Neutrophil (primary cell): ENCODE results near the gene PIGS.

Source experiments
- H3K27ac ChIP-seq: fragments of 200-600 bp; sonication (generic); 2 replicates; pipeline ENCODE4 v1.5.1; 2016; ENCODE audit warnings: mild to moderate bottlenecking, moderate library complexity
- H3K27me3 ChIP-seq: fragments of 200-600 bp; sonication (generic); 2 replicates; pipeline ENCODE4 v1.6.0; 2016; ENCODE audit warnings: mild to moderate bottlenecking
- H3K36me3 ChIP-seq: fragments of 200-600 bp; sonication (generic); 2 replicates; pipeline ENCODE4 v1.5.1; 2017
- H3K4me1 ChIP-seq, 2 experiments: fragments of 200-600 bp in 1 of 2; sonication (generic) in 1 of 2; 1 replicate in 1 of 2; 2 replicates in 1 of 2; pipeline versions ENCODE4 v1.5.1 to v1.6.1; 2013 to 2016; ENCODE audit warnings: low read depth in 1 of 2, low read length in 1 of 2, mild to moderate bottlenecking in 1 of 2, moderate library complexity in 1 of 2; ENCODE audit not compliant: control insufficient read depth in 1 of 2, insufficient read depth in 1 of 2
- H3K4me3 ChIP-seq, 2 experiments: fragments of 200-600 bp in 1 of 2; sonication (generic) in 1 of 2; 1 replicate in 1 of 2; 2 replicates in 1 of 2; pipeline ENCODE4 v1.5.1; 2013 to 2016; ENCODE audit warnings: low read depth in 1 of 2, low read length in 1 of 2, mild to moderate bottlenecking in 1 of 2, moderate library complexity in 1 of 2
- H3K9me3 ChIP-seq: fragments of 200-600 bp; sonication (generic); 2 replicates; pipeline ENCODE4 v1.5.1; 2016
- TF ChIP-seq, protein P1 (sequence below): fragments of 200-600 bp; sonication (generic); IDR thresholded peaks from 2 replicates; pipeline ENCODE4 v1.5.1; 2016; ENCODE audit warnings: antibody characterized with exemption

PIGS gene

DNA sequence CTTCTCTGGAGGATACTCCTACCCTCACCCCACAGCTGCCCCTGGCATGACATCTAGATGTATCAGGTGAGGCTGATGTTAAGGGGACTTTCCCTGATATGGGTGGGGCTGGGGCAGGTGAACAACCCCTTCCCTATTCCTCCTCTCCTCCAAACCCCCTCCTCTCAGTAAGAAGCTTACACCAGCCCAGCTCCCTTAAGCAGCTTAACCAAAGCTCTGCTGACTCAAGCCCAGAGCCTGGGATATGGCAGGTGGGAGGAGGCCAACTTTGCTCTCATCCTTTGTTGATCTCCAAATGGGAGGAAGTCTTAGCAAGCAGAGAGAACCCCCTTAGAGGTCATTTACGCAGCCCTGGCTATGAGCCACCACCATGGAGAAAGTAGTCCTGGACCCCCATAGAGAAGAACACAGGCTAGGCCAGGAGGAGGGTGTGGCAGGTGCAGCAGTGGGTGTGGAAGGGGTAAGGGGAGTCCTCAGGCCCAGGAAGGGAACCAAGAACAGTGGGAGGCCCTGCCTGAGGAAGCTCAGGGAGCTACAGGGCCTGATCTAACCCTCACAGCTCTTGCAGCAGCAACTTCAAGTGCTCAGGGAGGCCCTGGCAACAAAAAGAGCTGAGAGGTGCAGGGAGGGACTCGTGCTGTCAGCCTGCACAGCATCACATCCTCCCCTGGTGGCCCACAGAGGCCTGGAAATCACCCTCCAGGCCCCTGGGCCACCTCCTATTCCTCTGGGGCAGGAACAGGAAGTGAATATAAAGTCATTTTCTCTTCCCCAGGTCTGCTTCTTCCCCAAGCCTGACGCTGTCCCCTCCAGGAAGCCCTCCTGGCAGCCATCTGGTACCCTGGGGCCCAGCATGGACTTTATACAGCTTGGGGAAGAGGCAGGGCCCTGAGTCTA lies 21.8 kb downstream of the PIGS start:
- Histone ChIP-seq H3K4me1 (peaks cover 59 to 66% of the 10 kb centered on the region in 2 experiments), H3K9me3 (no peaks in the 10 kb centered on the region), H3K36me3 (peaks cover 34% of the 10 kb centered on the region), H3K27ac (peak overlapping the region; percentile 95), H3K4me3 (peak overlapping the region; percentile 44 to 74), H3K27me3 (no peaks in the 10 kb centered on the region)
- TF ChIP-seq, protein P1, sequence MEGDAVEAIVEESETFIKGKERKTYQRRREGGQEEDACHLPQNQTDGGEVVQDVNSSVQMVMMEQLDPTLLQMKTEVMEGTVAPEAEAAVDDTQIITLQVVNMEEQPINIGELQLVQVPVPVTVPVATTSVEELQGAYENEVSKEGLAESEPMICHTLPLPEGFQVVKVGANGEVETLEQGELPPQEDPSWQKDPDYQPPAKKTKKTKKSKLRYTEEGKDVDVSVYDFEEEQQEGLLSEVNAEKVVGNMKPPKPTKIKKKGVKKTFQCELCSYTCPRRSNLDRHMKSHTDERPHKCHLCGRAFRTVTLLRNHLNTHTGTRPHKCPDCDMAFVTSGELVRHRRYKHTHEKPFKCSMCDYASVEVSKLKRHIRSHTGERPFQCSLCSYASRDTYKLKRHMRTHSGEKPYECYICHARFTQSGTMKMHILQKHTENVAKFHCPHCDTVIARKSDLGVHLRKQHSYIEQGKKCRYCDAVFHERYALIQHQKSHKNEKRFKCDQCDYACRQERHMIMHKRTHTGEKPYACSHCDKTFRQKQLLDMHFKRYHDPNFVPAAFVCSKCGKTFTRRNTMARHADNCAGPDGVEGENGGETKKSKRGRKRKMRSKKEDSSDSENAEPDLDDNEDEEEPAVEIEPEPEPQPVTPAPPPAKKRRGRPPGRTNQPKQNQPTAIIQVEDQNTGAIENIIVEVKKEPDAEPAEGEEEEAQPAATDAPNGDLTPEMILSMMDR: no peak

GRCh38 chr17:28548417-28549130 lies 22.8 kb downstream of the PIGS start:
- Histone ChIP-seq H3K36me3 (peaks cover 25% of the 10 kb centered on the region), H3K9me3 (no peaks in the 10 kb centered on the region), H3K27ac (peak overlapping the region; percentile 95), H3K4me1 (peaks cover 59 to 66% of the 10 kb centered on the region in 2 experiments), H3K27me3 (no peaks in the 10 kb centered on the region), H3K4me3 (peak overlapping the region; percentile 65 to 74)
- TF ChIP-seq, protein P1: no peak

DNA sequence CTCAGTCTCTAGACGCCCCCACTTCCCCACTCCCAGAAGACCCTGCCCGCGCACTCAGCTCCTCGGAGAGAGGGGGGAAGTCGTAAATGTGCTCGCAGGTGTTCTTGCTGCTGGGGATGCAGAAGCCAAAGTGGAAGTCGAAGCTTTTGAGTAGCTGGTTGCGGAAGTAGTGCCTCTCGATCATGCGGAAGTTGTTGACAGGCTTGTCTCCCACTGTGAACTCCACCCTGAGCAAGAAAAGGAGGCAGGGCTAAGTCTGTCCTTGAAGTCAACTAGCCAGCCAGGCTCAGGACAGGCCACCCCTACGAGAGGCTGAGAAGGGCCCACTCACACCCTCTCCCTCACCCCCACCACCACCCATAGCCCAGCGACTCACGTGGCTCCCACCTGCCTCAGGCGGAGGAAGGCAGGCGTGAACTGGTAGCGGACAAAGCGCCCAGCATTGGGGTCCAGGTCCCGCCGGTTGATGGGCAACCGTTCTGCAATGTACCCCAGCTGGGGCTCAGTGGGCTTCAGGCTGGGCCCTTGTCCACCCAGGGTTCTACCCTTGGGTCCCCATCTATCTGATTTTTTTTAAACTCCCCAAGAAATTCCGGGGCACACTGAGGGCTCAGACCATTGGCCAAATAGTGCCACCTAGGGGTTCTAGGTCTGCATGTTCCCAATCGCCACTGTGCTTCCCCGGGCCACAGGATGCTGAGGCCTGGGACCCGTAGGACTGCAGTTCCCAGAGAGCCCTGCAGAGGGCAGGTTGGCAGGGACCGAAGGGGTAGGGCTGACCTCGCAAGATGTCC lies 23.5 kb downstream of the PIGS start:
- peaks cover 57 to 65% of the 10 kb centered on the region in 2 experiments for H3K4me1 ChIP-seq
- peak overlapping the region; percentile 95 for H3K27ac ChIP-seq
- peaks cover 20% of the 10 kb centered on the region for H3K36me3 ChIP-seq
- H3K27me3 ChIP-seq: no peaks in the 10 kb centered on the region
- TF ChIP-seq, protein P1: peak; percentile 95
- H3K4me3 ChIP-seq: peak overlapping the region; percentile 55 to 65
- no peaks in the 10 kb centered on the region for H3K9me3 ChIP-seq

GRCh38 chr17:28547096-28547622 lies 24.2 kb downstream of the PIGS start:
- H3K36me3 ChIP-seq: peaks cover 20% of the 10 kb centered on the region
- H3K4me3 ChIP-seq: peak overlapping the region; percentile 55 to 65
- TF ChIP-seq, protein P1: no peak
- peaks cover 55 to 58% of the 10 kb centered on the region in 2 experiments for H3K4me1 ChIP-seq
- H3K27me3 ChIP-seq: no peaks in the 10 kb centered on the region
- H3K27ac ChIP-seq: peak overlapping the region; percentile 95
- no peaks in the 10 kb centered on the region for H3K9me3 ChIP-seq
